Stimulated activated CD8-positive, alpha-beta memory T cell treated with anti-CD3 and anti-CD28 coated beads, Interleukin-4, amount 100 ng/mL, for 48 hours (primary cell): Measurements from ENCODE around the gene EIF4G2.
A peak's percentile ranks its signal among the peaks of the same experiment; 100 is the strongest.

Experiments
- DNase-seq: peaks from one replicate; pipeline ENCODE4 v3.0.0-alpha.2; 2020

The EIF4G2 gene

GRCh38 chr11:10770626-10771254 is 38.0 kb downstream of the EIF4G2 start:
- peak; percentile 40 for DNase-seq

- DNase-seq: no peak
Measured at GRCh38 chr11:10764412-10764811, 44.3 kb downstream of the EIF4G2 start.

- no peak for DNase-seq
Measured at GRCh38 chr11:10763766-10764165, 45.0 kb downstream of the EIF4G2 start.

GRCh38 chr11:10762913-10763421 is 45.8 kb downstream of the EIF4G2 start:
- DNase-seq: no peak

GRCh38 chr11:10762185-10762584 is 46.5 kb downstream of the EIF4G2 start:
- no peak for DNase-seq

GRCh38 chr11:10761085-10761698 is 47.5 kb downstream of the EIF4G2 start:
- no peak for DNase-seq

- DNase-seq: no peak
Measured at GRCh38 chr11:10758957-10759356, 49.8 kb downstream of the EIF4G2 start.

GRCh38 chr11:10752486-10752885 is 56.2 kb downstream of the EIF4G2 start:
- DNase-seq: no peak

GRCh38 chr11:10752061-10752460 is 56.7 kb downstream of the EIF4G2 start:
- DNase-seq: no peak

- DNase-seq: no peak
Measured at GRCh38 chr11:10751581-10751940, 57.2 kb downstream of the EIF4G2 start.

GRCh38 chr11:10750838-10751580 is 57.7 kb downstream of the EIF4G2 start, which contains the start of gene CTR9:
Gene CTR9 (plus strand): TSS chr11:10751246. CDS start chr11:10751413, 167 bp downstream.
- DNase-seq: peak; percentile 95

- no peak for DNase-seq
Measured at GRCh38 chr11:10749476-10749875, 59.2 kb downstream of the EIF4G2 start.

GRCh38 chr11:10747733-10748132 is 61.0 kb downstream of the EIF4G2 start:
- DNase-seq: no peak
